Right lobe of liver (tissue), 6 donors: Measurements from ENCODE around the gene KCNH2. TPM values are rescaled to one million over a fixed set of nuclear protein-coding genes. Genes with fewer than 3 reads are reported as not detected.

Experiments used
- ATAC-seq, 4 donors: fragments of 200-7000 bp; cut with Tn5 transposase; one replicate each; pipeline ENCODE4 v1.9.1; 2020; ENCODE audit warnings: mild to moderate bottlenecking in 4 of 4, moderate library complexity in 4 of 4
- DNase-seq, 3 donors: peaks; one replicate each; pipeline ENCODE4 v3.0.0-alpha.2; 2020
- H3K27ac ChIP-seq, 3 donors: fragments of 200-600 bp; one replicate each; pipeline ENCODE4 v1.8.0; 2022
- H3K27me3 ChIP-seq, 2 donors: fragments of 200-600 bp; one replicate each; pipeline ENCODE4 v1.8.0; 2022
- H3K36me3 ChIP-seq, 4 donors: fragments of 200-600 bp; sonication (generic) in 1 of 4; one replicate each; pipeline versions ENCODE4 v1.5.1 to v1.8.0; 2017 to 2022; ENCODE audit warnings: control low read depth in 1 of 4
- H3K4me1 ChIP-seq, 4 donors: fragments of 200-600 bp; sonication (generic) in 1 of 4; one replicate each; pipeline versions ENCODE4 v1.5.1 to v1.8.0; 2017 to 2022; ENCODE audit warnings: control low read depth in 1 of 4
- H3K4me3 ChIP-seq, 3 donors: fragments of 200-600 bp; one replicate each; pipeline ENCODE4 v1.8.0; 2022
- H3K9me3 ChIP-seq, 4 donors: fragments of 200-600 bp; sonication (generic) in 1 of 4; one replicate each; pipeline versions ENCODE4 v1.5.1 to v1.8.0; 2017 to 2022; ENCODE audit warnings: control low read depth in 1 of 4
- POLR2A ChIP-seq: fragments of 450-650 bp; IDR thresholded peaks from one replicate; pipeline ENCODE4 v1.6.1; 2017; ENCODE audit warnings: antibody characterized with exemption, mild to moderate bottlenecking
- WGBS: methylation state at CpG from one replicate; pipeline ENCODE4 v1.1.6; 2018; ENCODE audit warnings: low coverage, low lambda C conversion rate; ENCODE audit not compliant: insufficient coverage; ENCODE audit errors: missing lambda C conversion rate; 5-methylcytosine and 5-hydroxymethylcytosine counted together
- intact Hi-C, 2 donors: fragments of 100-400 bp; cut with DNase I; formaldehyde crosslinking; loops; one replicate each; pipeline versions ENCODE4 v1.11.2 to v1.14.1; 2022
- total RNA-seq, 6 experiments: library from RNA; depleted of rRNA in 2 of 6; stranded (reverse); fragments of >200 nt in 2 of 6; fragmentation: NEBNext Ultra II Directional in 3 of 6; extraction: Animal tissue kit (Norgen Biotek cat#: 25700) in 3 of 6; gene quantifications; one replicate each; pipeline versions ENCODE4 v1.1.0 to v1.2.4, GENCODE V29; 2016 to 2023
- TF ChIP-seq, protein P1 (sequence below), 4 donors: fragments of 200-600 bp in 3 of 4; fragments of 450-650 bp in 1 of 4; IDR thresholded peaks; one replicate each; pipeline versions ENCODE4 v1.5.1 to v1.8.0; 2016 to 2022; ENCODE audit warnings: antibody characterized with exemption in 4 of 4, mild to moderate bottlenecking in 2 of 4
- donor health status: DM: no; HTN: yes; CAD: no.
- donor health status: DM: no; HTN: no; CAD: no.
- donor health status: DM: no; HTN: no; CAD: no.
- donor health status: DM: no; HTN: yes; CAD: no.
- donor health status: DM: no; HTN: yes; CAD: no.

KCNH2 gene
- total RNA-seq, 6 experiments from 2014 or later: 0.11 to 0.69 (median 0.18) TPM; not detected in 1

GRCh38 chr7:150943453-150943814 lies 34.7 kb downstream of the KCNH2 start:
- DNase-seq: peak in 1 of 3 donors; percentile 24
- 87% methylated on average over 6 of the region's 6 CpGs for WGBS
- Histone ChIP-seq H3K4me1 (no peaks in the 10 kb centered on the region), H3K36me3 (no peaks in the 10 kb centered on the region), H3K9me3 (no peaks in the 10 kb centered on the region), H3K27ac (no peak overlapping the region), H3K4me3 (no peak overlapping the region), H3K27me3 (no peaks in the 10 kb centered on the region)
- intact Hi-C loops: no loop called here
- TF ChIP-seq, protein P1, sequence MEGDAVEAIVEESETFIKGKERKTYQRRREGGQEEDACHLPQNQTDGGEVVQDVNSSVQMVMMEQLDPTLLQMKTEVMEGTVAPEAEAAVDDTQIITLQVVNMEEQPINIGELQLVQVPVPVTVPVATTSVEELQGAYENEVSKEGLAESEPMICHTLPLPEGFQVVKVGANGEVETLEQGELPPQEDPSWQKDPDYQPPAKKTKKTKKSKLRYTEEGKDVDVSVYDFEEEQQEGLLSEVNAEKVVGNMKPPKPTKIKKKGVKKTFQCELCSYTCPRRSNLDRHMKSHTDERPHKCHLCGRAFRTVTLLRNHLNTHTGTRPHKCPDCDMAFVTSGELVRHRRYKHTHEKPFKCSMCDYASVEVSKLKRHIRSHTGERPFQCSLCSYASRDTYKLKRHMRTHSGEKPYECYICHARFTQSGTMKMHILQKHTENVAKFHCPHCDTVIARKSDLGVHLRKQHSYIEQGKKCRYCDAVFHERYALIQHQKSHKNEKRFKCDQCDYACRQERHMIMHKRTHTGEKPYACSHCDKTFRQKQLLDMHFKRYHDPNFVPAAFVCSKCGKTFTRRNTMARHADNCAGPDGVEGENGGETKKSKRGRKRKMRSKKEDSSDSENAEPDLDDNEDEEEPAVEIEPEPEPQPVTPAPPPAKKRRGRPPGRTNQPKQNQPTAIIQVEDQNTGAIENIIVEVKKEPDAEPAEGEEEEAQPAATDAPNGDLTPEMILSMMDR (IDR thresholded peaks at IDR 0.05): no peak
- no peak for TF ChIP-seq POLR2A
- no peak for ATAC-seq

DNA sequence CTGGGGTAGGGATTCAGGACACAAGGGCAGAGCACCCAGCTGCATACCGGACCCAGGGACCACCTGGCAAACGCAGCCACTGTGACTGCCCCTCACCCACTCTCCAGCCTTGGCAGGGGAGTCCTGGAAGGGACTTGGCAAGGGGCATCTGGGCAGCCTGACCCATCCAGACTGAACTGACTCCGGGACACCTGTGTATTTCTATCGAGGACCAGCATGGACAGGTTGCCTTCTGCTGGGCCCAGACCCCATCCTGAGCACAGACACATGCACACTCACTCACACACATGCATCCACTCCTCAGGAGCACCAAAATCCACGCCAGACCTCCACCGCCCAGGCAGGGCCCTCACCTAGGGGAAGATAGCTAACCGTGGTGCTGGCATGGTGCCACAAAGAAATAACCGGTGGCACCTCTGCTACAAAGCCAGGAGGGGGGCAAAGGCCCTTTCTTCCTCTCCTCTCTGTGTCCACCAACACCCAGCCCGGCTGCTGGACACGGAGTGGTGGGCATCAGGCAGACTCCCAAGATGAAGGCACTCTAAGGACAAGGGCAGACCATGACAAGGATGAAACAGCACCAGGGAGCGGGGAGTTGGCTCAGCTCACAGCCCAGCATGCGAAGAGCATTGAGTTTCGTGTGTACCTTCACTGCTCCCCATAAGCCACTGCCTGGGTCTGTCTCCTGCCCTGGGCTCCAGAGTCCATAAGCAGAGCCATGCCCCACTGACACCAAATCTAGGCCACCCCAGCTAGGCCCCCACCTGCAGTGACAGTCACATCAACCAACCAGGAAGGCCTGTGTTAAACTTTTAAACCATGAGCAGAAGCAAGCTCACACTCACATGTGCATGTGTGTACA lies 35.3 kb downstream of the KCNH2 start:
- intact Hi-C loops: no loop called here
- ATAC-seq (no peak), DNase-seq (peak in 1 of 3 donors; percentile 32)
- 53% methylated on average over 4 of the region's 13 CpGs for WGBS
- no peak for TF ChIP-seq POLR2A
- TF ChIP-seq, protein P1 (IDR thresholded peaks at IDR 0.05): no peak
- Histone ChIP-seq H3K27me3 (no peaks in the 10 kb centered on the region), H3K9me3 (no peaks in the 10 kb centered on the region), H3K4me1 (no peaks in the 10 kb centered on the region), H3K36me3 (no peaks in the 10 kb centered on the region), H3K27ac (no peak overlapping the region), H3K4me3 (no peak overlapping the region)

DNA sequence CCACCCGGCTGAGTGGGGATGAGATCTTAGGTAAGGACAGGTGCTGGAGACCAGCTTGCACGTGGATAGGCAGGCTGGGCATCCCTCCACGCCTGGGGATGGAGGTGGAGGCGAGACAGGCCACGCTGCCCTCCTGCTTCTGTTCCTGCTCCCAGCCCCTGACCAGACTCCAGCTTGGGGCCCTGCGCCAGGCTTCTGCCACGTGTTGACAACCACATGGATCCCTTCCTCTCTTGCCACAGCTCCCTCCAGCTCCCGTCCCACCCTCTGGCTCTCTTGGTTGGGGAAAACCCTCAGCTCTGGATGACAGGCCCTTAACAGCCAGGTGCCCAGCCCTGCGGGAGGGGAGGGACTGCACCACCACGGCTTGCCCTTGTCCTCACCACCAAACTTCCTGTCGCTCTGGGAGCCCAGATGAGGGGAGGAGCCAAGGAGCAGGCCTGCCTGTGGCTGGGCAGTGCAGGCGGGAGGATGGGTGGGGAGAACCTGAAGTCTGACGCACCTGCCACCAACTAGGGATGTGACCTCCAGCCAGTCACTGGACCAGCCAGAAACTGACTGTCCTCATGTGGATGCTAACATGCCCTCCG lies 36.0 kb downstream of the KCNH2 start:
- ATAC-seq (no peak), DNase-seq (peak in 1 of 3 donors; percentile 42)
- Histone ChIP-seq H3K9me3 (no peaks in the 10 kb centered on the region), H3K27ac (no peak overlapping the region), H3K27me3 (no peaks in the 10 kb centered on the region), H3K4me3 (no peak overlapping the region), H3K4me1 (no peaks in the 10 kb centered on the region), H3K36me3 (no peaks in the 10 kb centered on the region)
- intact Hi-C loops: no loop called here
- TF ChIP-seq, protein P1 (IDR thresholded peaks at IDR 0.05): no peak
- TF ChIP-seq POLR2A: no peak
- 16% methylated on average over 5 of the region's 14 CpGs for WGBS

DNA sequence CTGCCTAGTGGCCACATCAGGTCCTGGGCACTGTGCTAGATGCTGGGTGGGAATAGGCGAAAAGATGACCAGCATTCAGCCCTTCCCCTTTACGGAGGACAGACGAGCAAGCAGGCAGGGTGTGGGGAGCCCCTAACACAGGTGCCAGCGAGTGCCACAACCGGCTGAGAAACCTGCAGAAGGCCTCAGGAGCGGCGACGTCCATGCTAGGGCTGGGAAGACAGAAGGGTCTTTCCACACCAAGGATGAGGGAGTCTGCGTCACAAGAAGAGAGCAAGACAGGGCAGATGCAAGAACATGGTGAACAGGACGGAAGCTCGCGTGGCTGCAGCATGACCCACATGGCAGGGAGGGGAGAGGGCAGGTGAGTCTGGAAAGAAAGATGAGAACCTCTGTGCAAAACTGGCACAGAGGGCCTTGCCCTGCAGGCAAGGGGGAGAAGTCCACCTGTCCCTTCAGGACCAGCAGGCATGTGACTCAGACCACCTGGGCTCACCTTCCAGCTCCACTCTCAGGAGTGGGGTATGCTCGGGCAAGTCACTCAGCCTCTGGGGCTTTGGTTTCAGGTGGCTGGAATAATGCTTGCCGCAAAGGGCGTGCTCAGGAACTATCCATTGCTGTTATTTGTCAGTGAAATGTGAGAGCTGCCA lies 36.6 kb downstream of the KCNH2 start:
- TF ChIP-seq, protein P1 (IDR thresholded peaks at IDR 0.05): no peak
- TF ChIP-seq POLR2A: no peak
- ATAC-seq: no peak
- no peaks in the 10 kb centered on the region for H3K27me3 ChIP-seq
- no peaks in the 10 kb centered on the region for H3K4me1 ChIP-seq
- no peak overlapping the region for H3K27ac ChIP-seq
- no peaks in the 10 kb centered on the region for H3K9me3 ChIP-seq
- no peak overlapping the region for H3K4me3 ChIP-seq
- no peaks in the 10 kb centered on the region for H3K36me3 ChIP-seq
- WGBS: 80% methylated on average over 4 of the region's 15 CpGs
- intact Hi-C loops: no loop called here
- DNase-seq: peak in 1 of 3 donors; percentile 42
